HL-60 (cell line): ENCODE results near the gene DYRK2.

Experiments used
- DNase-seq, 2 experiments: peaks; one replicate each; pipeline ENCODE4 v3.0.0-alpha.2; 2010 to 2020; ENCODE audit warnings: low read depth in 1 of 2, low spot score in 1 of 2
- H3K27ac ChIP-seq: fragments of 250-450 bp; sonication (Bioruptor Pico); replicated peaks from 2 replicates; pipeline ENCODE4 v1.5.1; 2020; ENCODE audit warnings: mild to moderate bottlenecking, moderate library complexity
- H3K27me3 ChIP-seq: fragments of 250-450 bp; sonication (Bioruptor Pico); 2 replicates; pipeline ENCODE4 v1.5.1; 2021; ENCODE audit warnings: mild to moderate bottlenecking, moderate library complexity; ENCODE audit not compliant: insufficient read depth, poor library complexity, severe bottlenecking
- H3K4me3 ChIP-seq: replicated peaks from 2 replicates; pipeline ENCODE4 v1.5.1; 2011; ENCODE audit warnings: mild to moderate bottlenecking, control low read depth, low read length; ENCODE audit not compliant: insufficient read depth
- CTCF ChIP-seq: IDR thresholded peaks from one replicate; pipeline ENCODE4 v1.5.1; 2011; ENCODE audit warnings: low read length, control low read depth, inconsistent platforms; ENCODE audit not compliant: insufficient read depth
- GABPA ChIP-seq: IDR thresholded peaks from 2 replicates; pipeline ENCODE4 v1.6.1; 2012; ENCODE audit warnings: low read depth
- POLR2AphosphoS5 ChIP-seq: IDR thresholded peaks from 2 replicates; pipeline ENCODE4 v1.6.1; 2012; ENCODE audit warnings: low read depth
- REST ChIP-seq: IDR thresholded peaks from 2 replicates; pipeline ENCODE4 v1.6.1; 2012; ENCODE audit warnings: low read depth; ENCODE audit not compliant: insufficient replicate concordance
- SPI1 ChIP-seq: IDR thresholded peaks from 2 replicates; pipeline ENCODE4 v1.6.1; 2012; ENCODE audit warnings: low read depth, mild to moderate bottlenecking, borderline replicate concordance

DYRK2 gene

GRCh38 chr12:67646775-67647174, 1.8 kb upstream of the DYRK2 start:
- H3K27me3 ChIP-seq = no peaks in the 10 kb centered on the region
- no peak overlapping the region for H3K4me3 ChIP-seq
- DNase-seq = no peak
- H3K27ac ChIP-seq = no peak overlapping the region
- TF ChIP-seq SPI1 (no peak), CTCF (no peak), REST (no peak), POLR2AphosphoS5 (no peak), GABPA (no peak)

GRCh38 chr12:67647181-67647798, 1.3 kb upstream of the DYRK2 start:
- Histone ChIP-seq H3K4me3 (no peak overlapping the region), H3K27ac (no peak overlapping the region), H3K27me3 (no peaks in the 10 kb centered on the region)
- DNase-seq = no peak
- TF ChIP-seq GABPA = no peak
- no peak for TF ChIP-seq POLR2AphosphoS5
- TF ChIP-seq SPI1 = no peak
- TF ChIP-seq CTCF = no peak
- TF ChIP-seq REST = no peak

GRCh38 chr12:67647799-67648520, 585 bp upstream of the DYRK2 start:
- TF ChIP-seq REST (no peak), GABPA (no peak), POLR2AphosphoS5 (no peak), SPI1 (no peak), CTCF (no peak)
- DNase-seq = peak; percentile 63 to 65
- H3K4me3 ChIP-seq = peak overlapping the region; percentile 86
- peak overlapping the region; percentile 65 for H3K27ac ChIP-seq
- no peaks in the 10 kb centered on the region for H3K27me3 ChIP-seq
